Tongue (tissue), 2 donors: Measurements from ENCODE around the gene HCRTR1. TPM values are rescaled to one million over a fixed set of nuclear protein-coding genes. Genes with fewer than 3 reads are reported as not detected.

Experiments used
- DNase-seq: peaks from one replicate; pipeline ENCODE4 v3.0.0-alpha.2; 2015
- total RNA-seq: library from RNA; depleted of rRNA; stranded (reverse); fragments of >200 nt; gene quantifications from one replicate; pipeline ENCODE4 v1.2.3, GENCODE V29; 2014

The HCRTR1 gene
- total RNA-seq, 1 donor from 2014 or later: not detected

- DNase-seq: no peak
Observed at GRCh38 chr1:31598980-31599379, 18.5 kb upstream of the HCRTR1 start.

- no peak for DNase-seq
Observed at GRCh38 chr1:31600641-31601040, 16.8 kb upstream of the HCRTR1 start.

- no peak for DNase-seq
Observed at GRCh38 chr1:31602081-31602480, 15.4 kb upstream of the HCRTR1 start.

- no peak for DNase-seq
Observed at GRCh38 chr1:31605908-31606427, 11.5 kb upstream of the HCRTR1 start.

- no peak for DNase-seq
Observed at GRCh38 chr1:31607360-31607759, 10.1 kb upstream of the HCRTR1 start.

- DNase-seq: no peak
Observed at GRCh38 chr1:31609514-31610118, 7.9 kb upstream of the HCRTR1 start.

GRCh38 chr1:31614414-31615005 lies 3.0 kb upstream of the HCRTR1 start:
- DNase-seq: peak; percentile 19

GRCh38 chr1:31615414-31615813 lies 2.1 kb upstream of the HCRTR1 start:
- DNase-seq: no peak

- DNase-seq: no peak
Observed at GRCh38 chr1:31615939-31616338, 1.6 kb upstream of the HCRTR1 start.

- DNase-seq: peak; percentile 72
Observed at GRCh38 chr1:31617916-31618746, 642 bp downstream of the HCRTR1 start.

GRCh38 chr1:31618916-31619846 lies 1.7 kb downstream of the HCRTR1 start:
- no peak for DNase-seq

- no peak for DNase-seq
Observed at GRCh38 chr1:31620631-31621497, 3.4 kb downstream of the HCRTR1 start.

- no peak for DNase-seq
Observed at GRCh38 chr1:31621498-31621820, 4.0 kb downstream of the HCRTR1 start.

GRCh38 chr1:31621847-31622730 lies 4.6 kb downstream of the HCRTR1 start:
- no peak for DNase-seq

GRCh38 chr1:31623365-31623764 lies 5.9 kb downstream of the HCRTR1 start:
- DNase-seq: no peak

- no peak for DNase-seq
Observed at GRCh38 chr1:31624309-31624708, 6.8 kb downstream of the HCRTR1 start.

- no peak for DNase-seq
Observed at GRCh38 chr1:31624731-31625514, 7.4 kb downstream of the HCRTR1 start.

- no peak for DNase-seq
Observed at GRCh38 chr1:31625561-31626222, 8.2 kb downstream of the HCRTR1 start.
